HepG2 (cell line): Measurements from ENCODE around the gene CCDC93. TPM values are rescaled to one million over a fixed set of nuclear protein-coding genes. Genes with fewer than 3 reads are reported as not detected.

Experiments
- ARNTL ChIP-seq: sonication (generic); formaldehyde crosslinking; IDR thresholded peaks from 2 replicates; pipeline ENCODE4 v1.4.0; 2020; ENCODE audit warnings: mild to moderate bottlenecking, missing genetic modification reagents
- HHEX ChIP-seq: IDR thresholded peaks from 2 replicates; pipeline ENCODE4 v1.6.1; 2016; ENCODE audit warnings: control low read depth
- JUN ChIP-seq: sonication (generic); formaldehyde crosslinking; IDR thresholded peaks from 2 replicates; pipeline ENCODE4 v1.4.0; 2020; ENCODE audit warnings: mild to moderate bottlenecking, missing genetic modification reagents
- MEIS2 ChIP-seq: sonication (generic); formaldehyde crosslinking; IDR thresholded peaks from 2 replicates; pipeline ENCODE4 v1.9.0; 2021; ENCODE audit warnings: mild to moderate bottlenecking, missing genetic modification reagents
- MYC ChIP-seq: sonication (generic); formaldehyde crosslinking; IDR thresholded peaks from 2 replicates; pipeline ENCODE4 v1.9.0; 2021; ENCODE audit warnings: missing genetic modification reagents, borderline replicate concordance
- NFATC3 ChIP-seq: sonication (generic); formaldehyde crosslinking; IDR thresholded peaks from 2 replicates; pipeline ENCODE4 v1.5.1; 2020; ENCODE audit warnings: mild to moderate bottlenecking, missing genetic modification reagents
- PAWR ChIP-seq: sonication (generic); formaldehyde crosslinking; IDR thresholded peaks from 2 replicates; pipeline ENCODE4 v1.4.0; 2020; ENCODE audit warnings: missing genetic modification reagents, mild to moderate bottlenecking, borderline replicate concordance
- POLR2G ChIP-seq: fragments of 200-400 bp; formaldehyde crosslinking; IDR thresholded peaks from 2 replicates; pipeline ENCODE4 v1.6.1; 2018; ENCODE audit warnings: mild to moderate bottlenecking, low read depth, low read length, moderate library complexity
- RORA ChIP-seq: sonication (generic); formaldehyde crosslinking; IDR thresholded peaks from 2 replicates; pipeline ENCODE4 v1.5.0; 2020; ENCODE audit warnings: mild to moderate bottlenecking, missing genetic modification reagents, moderate library complexity
- ZFP62 ChIP-seq: sonication (generic); formaldehyde crosslinking; IDR thresholded peaks from 2 replicates; pipeline ENCODE4 v1.4.0; 2020; ENCODE audit warnings: missing genetic modification reagents
- ZNF772 ChIP-seq: sonication (generic); formaldehyde crosslinking; IDR thresholded peaks from 2 replicates; pipeline ENCODE4 v1.5.0; 2020; ENCODE audit warnings: mild to moderate bottlenecking, missing genetic modification reagents
- ZNF773 ChIP-seq: sonication (generic); formaldehyde crosslinking; IDR thresholded peaks from 2 replicates; pipeline ENCODE4 v1.4.0; 2020; ENCODE audit warnings: missing genetic modification reagents, borderline replicate concordance
- ZNF777 ChIP-seq: sonication (generic); formaldehyde crosslinking; IDR thresholded peaks from 2 replicates; pipeline ENCODE4 v1.4.0; 2020; ENCODE audit warnings: missing genetic modification reagents
- ZSCAN25 ChIP-seq: sonication (generic); formaldehyde crosslinking; IDR thresholded peaks from 2 replicates; pipeline ENCODE4 v1.8.0; 2022; ENCODE audit warnings: mild to moderate bottlenecking, missing genetic modification reagents
- polyA plus RNA-seq, 8 experiments: library from polyadenylated mRNA; depleted of rRNA in 3 of 8; stranded (reverse) in 7 of 8; unstranded in 1 of 8; fragments of >200 nt; fragmentation: Illumina TruSeq in 4 of 8; extraction: Trizol in 4 of 8; gene quantifications; 2 replicates each; pipeline versions ENCODE4 v1.2.1 to v1.2.3, GENCODE V29; 2011 to 2016; ENCODE audit warnings: low read depth in 4 of 8, missing spikeins in 1 of 8, mixed read lengths in 1 of 8; ENCODE audit not compliant: insufficient read depth in 1 of 8
- total RNA-seq, 5 experiments: library from RNA; depleted of rRNA; stranded (reverse); fragments of >200 nt; fragmentation: Illumina TruSeq; extraction: Trizol; gene quantifications; 2 replicates each; pipeline ENCODE4 v1.2.3, GENCODE V29; 2016; ENCODE audit warnings: low read depth in 1 of 5
- TF ChIP-seq, protein P1 (sequence below): sonication (generic); formaldehyde crosslinking; IDR thresholded peaks from 2 replicates; pipeline ENCODE4 v1.9.0; 2021; ENCODE audit warnings: mild to moderate bottlenecking, missing genetic modification reagents
- TF ChIP-seq, protein P2 (sequence below): sonication (generic); formaldehyde crosslinking; IDR thresholded peaks from 2 replicates; pipeline ENCODE4 v1.4.0; 2020; ENCODE audit warnings: mild to moderate bottlenecking, missing genetic modification reagents
- TF ChIP-seq, protein P3 (sequence below), 2 experiments: fragments of 450-650 bp in 1 of 2; sonication (generic) in 1 of 2; formaldehyde crosslinking; IDR thresholded peaks; 2 replicates each; pipeline versions ENCODE4 v1.5.0 to v1.8.0; 2020 to 2022; ENCODE audit warnings: mild to moderate bottlenecking in 1 of 2, missing genetic modification reagents in 1 of 2
- TF ChIP-seq, protein P4 (sequence below): sonication (generic); formaldehyde crosslinking; IDR thresholded peaks from 2 replicates; pipeline ENCODE4 v1.8.1; 2023; ENCODE audit warnings: mild to moderate bottlenecking, inconsistent platforms, moderate library complexity, missing genetic modification reagents, borderline replicate concordance

CCDC93 gene
- total and polyA plus RNA-seq, 2 of the 13 experiments (the other 11 are each of a cell fraction or from before 2014, with no cell fraction given) = 37.2 to 53.2 TPM

DNA sequence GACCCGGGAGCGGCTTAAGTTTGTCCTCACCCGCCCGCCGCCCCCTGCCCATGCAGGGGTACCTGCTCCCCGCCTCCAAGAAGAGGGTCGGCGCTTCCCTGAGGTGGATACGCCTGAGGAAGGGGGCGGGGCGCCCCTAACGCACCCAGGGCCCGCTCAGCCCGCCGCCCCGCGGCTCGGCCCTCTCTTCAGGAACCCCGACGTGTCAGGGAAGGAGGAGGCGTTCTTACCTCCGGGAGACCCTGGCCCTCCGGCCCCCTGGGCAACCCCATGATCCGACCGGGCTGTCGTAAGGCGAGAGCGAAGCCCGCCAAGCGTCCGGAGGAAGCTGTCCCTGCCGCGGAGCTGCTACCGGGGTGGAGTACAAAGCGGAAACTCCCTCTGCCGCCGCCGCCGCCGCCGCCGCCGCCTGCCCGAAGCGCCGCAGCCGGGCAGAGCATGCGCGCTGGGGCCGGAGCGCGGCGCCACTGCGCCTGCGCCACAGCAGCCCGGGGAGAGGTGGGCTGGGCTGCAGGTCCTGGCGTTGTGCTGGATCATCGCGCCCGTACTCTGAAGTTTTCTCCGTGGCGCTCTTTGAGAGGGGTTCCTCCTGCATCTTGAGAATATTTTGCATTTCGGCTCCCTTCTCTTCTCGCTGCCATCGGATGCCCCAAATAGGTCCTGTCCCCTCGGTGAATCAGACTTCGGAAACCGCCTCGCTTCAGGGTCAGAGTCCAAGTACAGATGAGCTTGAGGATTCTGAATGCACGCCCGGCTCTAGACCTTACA, at the start of gene CCDC93 (continued):
- TF ChIP-seq NFATC3 (CRISPR knock-in tag) (no peak), ZNF772 (CRISPR knock-in tag) (no peak; the same call in none of the 2 replicates), RORA (CRISPR knock-in tag) (0 out of 2 replicates have a peak, but pooled peaks have one; percentile 14), ZFP62 (no peak), ZNF773 (CRISPR knock-in tag) (0 out of 2 replicates have a peak, but pooled peaks have one; percentile 75), HHEX (CRISPR knock-in tag) (0 out of 2 replicates have a peak, but pooled peaks have one; percentile 27), MYC (CRISPR knock-in tag) (no peak; the same call in 1 of the 2 replicates), POLR2G (peak; percentile 86), PAWR (CRISPR knock-in tag) (no peak), ZSCAN25 (CRISPR knock-in tag) (peak; percentile 23), MEIS2 (peak; percentile 70), ARNTL (peak; percentile 76; the same call in 1 of the 2 replicates), JUN (CRISPR knock-in tag) (peak; percentile 65; the same call in 1 of the 2 replicates), ZNF777 (CRISPR knock-in tag) (peak; percentile 98)
- TF ChIP-seq, protein P1, sequence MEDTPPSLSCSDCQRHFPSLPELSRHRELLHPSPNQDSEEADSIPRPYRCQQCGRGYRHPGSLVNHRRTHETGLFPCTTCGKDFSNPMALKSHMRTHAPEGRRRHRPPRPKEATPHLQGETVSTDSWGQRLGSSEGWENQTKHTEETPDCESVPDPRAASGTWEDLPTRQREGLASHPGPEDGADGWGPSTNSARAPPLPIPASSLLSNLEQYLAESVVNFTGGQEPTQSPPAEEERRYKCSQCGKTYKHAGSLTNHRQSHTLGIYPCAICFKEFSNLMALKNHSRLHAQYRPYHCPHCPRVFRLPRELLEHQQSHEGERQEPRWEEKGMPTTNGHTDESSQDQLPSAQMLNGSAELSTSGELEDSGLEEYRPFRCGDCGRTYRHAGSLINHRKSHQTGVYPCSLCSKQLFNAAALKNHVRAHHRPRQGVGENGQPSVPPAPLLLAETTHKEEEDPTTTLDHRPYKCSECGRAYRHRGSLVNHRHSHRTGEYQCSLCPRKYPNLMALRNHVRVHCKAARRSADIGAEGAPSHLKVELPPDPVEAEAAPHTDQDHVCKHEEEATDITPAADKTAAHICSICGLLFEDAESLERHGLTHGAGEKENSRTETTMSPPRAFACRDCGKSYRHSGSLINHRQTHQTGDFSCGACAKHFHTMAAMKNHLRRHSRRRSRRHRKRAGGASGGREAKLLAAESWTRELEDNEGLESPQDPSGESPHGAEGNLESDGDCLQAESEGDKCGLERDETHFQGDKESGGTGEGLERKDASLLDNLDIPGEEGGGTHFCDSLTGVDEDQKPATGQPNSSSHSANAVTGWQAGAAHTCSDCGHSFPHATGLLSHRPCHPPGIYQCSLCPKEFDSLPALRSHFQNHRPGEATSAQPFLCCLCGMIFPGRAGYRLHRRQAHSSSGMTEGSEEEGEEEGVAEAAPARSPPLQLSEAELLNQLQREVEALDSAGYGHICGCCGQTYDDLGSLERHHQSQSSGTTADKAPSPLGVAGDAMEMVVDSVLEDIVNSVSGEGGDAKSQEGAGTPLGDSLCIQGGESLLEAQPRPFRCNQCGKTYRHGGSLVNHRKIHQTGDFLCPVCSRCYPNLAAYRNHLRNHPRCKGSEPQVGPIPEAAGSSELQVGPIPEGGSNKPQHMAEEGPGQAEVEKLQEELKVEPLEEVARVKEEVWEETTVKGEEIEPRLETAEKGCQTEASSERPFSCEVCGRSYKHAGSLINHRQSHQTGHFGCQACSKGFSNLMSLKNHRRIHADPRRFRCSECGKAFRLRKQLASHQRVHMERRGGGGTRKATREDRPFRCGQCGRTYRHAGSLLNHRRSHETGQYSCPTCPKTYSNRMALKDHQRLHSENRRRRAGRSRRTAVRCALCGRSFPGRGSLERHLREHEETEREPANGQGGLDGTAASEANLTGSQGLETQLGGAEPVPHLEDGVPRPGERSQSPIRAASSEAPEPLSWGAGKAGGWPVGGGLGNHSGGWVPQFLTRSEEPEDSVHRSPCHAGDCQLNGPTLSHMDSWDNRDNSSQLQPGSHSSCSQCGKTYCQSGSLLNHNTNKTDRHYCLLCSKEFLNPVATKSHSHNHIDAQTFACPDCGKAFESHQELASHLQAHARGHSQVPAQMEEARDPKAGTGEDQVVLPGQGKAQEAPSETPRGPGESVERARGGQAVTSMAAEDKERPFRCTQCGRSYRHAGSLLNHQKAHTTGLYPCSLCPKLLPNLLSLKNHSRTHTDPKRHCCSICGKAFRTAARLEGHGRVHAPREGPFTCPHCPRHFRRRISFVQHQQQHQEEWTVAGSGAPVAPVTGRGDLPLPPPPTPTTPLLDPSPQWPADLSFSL (CRISPR knock-in tag) = no peak; the same call in 1 of the 2 replicates
- TF ChIP-seq, protein P2, sequence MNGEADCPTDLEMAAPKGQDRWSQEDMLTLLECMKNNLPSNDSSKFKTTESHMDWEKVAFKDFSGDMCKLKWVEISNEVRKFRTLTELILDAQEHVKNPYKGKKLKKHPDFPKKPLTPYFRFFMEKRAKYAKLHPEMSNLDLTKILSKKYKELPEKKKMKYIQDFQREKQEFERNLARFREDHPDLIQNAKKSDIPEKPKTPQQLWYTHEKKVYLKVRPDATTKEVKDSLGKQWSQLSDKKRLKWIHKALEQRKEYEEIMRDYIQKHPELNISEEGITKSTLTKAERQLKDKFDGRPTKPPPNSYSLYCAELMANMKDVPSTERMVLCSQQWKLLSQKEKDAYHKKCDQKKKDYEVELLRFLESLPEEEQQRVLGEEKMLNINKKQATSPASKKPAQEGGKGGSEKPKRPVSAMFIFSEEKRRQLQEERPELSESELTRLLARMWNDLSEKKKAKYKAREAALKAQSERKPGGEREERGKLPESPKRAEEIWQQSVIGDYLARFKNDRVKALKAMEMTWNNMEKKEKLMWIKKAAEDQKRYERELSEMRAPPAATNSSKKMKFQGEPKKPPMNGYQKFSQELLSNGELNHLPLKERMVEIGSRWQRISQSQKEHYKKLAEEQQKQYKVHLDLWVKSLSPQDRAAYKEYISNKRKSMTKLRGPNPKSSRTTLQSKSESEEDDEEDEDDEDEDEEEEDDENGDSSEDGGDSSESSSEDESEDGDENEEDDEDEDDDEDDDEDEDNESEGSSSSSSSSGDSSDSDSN (CRISPR knock-in tag) = 0 out of 2 replicates have a peak, but pooled peaks have one; percentile 5
- TF ChIP-seq, protein P3, sequence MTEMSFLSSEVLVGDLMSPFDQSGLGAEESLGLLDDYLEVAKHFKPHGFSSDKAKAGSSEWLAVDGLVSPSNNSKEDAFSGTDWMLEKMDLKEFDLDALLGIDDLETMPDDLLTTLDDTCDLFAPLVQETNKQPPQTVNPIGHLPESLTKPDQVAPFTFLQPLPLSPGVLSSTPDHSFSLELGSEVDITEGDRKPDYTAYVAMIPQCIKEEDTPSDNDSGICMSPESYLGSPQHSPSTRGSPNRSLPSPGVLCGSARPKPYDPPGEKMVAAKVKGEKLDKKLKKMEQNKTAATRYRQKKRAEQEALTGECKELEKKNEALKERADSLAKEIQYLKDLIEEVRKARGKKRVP (CRISPR knock-in tag; IDR thresholded peaks at IDR 0.05) = no peak
- TF ChIP-seq, protein P4, sequence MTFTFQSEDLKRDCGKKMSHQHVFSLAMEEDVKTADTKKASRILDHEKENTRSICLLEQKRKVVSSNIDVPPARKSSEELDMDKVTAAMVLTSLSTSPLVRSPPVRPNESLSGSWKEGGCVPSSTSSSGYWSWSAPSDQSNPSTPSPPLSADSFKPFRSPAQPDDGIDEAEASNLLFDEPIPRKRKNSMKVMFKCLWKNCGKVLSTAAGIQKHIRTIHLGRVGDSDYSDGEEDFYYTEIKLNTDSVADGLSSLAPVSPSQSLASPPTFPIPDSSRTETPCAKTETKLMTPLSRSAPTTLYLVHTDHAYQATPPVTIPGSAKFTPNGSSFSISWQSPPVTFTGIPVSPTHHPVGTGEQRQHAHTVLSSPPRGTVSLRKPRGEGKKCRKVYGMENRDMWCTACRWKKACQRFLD = 0 out of 2 replicates have a peak, but pooled peaks have one; percentile 36
